ENCODE results near the gene RMDN2. TPM values are rescaled to one million over a fixed set of nuclear protein-coding genes. Genes with fewer than 3 reads are reported as not detected.

The RMDN2 gene
- total and polyA plus RNA-seq, 10 of the 15 experiments (the other 5 are each of a cell fraction or from before 2014, with no cell fraction given), result 2.6 to 12.4 (median 9.2) TPM

DNA sequence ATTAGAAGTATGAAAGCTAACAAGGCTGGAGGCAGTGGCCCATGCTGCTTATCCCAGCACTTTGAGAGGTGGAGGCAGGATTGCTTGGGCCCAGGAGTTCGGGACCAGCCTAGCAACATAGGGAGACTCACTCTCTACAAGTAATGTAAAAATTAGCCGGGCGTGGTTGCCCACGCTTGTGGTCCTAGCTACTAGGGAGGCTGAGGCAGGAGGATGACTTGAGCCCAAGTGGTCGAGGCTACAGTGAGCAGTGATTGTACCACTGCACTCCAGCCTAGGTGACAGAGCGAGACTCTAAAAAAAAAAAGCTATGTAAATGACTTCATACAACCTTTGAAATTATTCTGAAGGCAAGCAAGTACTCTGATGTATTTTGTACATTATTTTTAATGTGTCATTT is 1.5 kb downstream of the RMDN2 start:
- ATAC-seq (no peak), FAIRE-seq (no peak), DNase-seq (ENCODE audit: low read depth, low spot score) (no peak)
- ChIA-PET CTCF (interaction anchor here (0.9 to 1.9 kb wide), 2 partner anchors 36 to 49 kb away, joined by 4 read pairs; no protein-coding TSS in a partner anchor), SMC1A (ENCODE audit: uncharacterized antibody, unreplicated experiment) (interaction anchor here (1.0 to 1.6 kb wide), 2 partner anchors 37 to 53 kb away, joined by 3 to 4 read pairs; no protein-coding TSS in a partner anchor), POLR2A (no interaction called here), RAD21 (ENCODE audit: unreplicated experiment) (interaction anchor here (0.7 to 1.2 kb wide), 3 partner anchors 31 to 348 kb away, joined by 3 to 4 read pairs (median 3); no protein-coding TSS in a partner anchor)
- Histone ChIP-seq H3K9ac (ENCODE audit: control insufficient read depth, insufficient read depth, low read length) (no peak overlapping the region), H3K79me2 (ENCODE audit: control insufficient read depth, insufficient read depth, low read length) (no peaks in the 10 kb centered on the region), H3K36me3 (ENCODE audit: control insufficient read depth in 2 of 2, insufficient read depth in 2 of 2, low read length in 1 of 2) (no peaks in the 10 kb centered on the region), H4K20me1 (ENCODE audit: control insufficient read depth, insufficient read depth) (no peaks in the 10 kb centered on the region), H3K27me3 (replicated peaks in 1 of 2; ENCODE audit: control insufficient read depth in 2 of 2, insufficient read depth in 2 of 2, low read length in 1 of 2) (no peaks in the 10 kb centered on the region), H3K9me3 (replicated peaks; ENCODE audit: control insufficient read depth, insufficient read depth, low read length) (no peaks in the 10 kb centered on the region), H2AFZ (ENCODE audit: control insufficient read depth, low read depth, low read length) (no peak overlapping the region), H3K27ac (ENCODE audit: control insufficient read depth, insufficient read depth) (no peak overlapping the region), H3K4me3 (no peak overlapping the region), H3K4me2 (ENCODE audit: control insufficient read depth, insufficient read depth) (peak overlapping the region; percentile 25), H3K4me1 (ENCODE audit: control insufficient read depth, insufficient read depth, low read length) (peaks cover 7% of the 10 kb centered on the region)
- in situ Hi-C loops (cut with MboI) (no loop called here), intact Hi-C loops (cut with micrococcal nuclease; ENCODE audit: unreplicated experiment) (loop anchor here (5.0 kb wide), 1 partner anchor 111 kb away; no protein-coding TSS in a partner anchor)
- no TSS peak for BruUV-seq (replicated peaks)
- 95% methylated on average over 6 of the region's 6 CpGs for WGBS (ENCODE audit: insufficient coverage, insufficient replicate concordance, low lambda C conversion rate, missing lambda C conversion rate)
- TF ChIP-seq NBN (IDR thresholded peaks at IDR 0.05) (no peak), CREM (IDR thresholded peaks at IDR 0.05; ENCODE audit: low read depth) (no peak), KDM1A (IDR thresholded peaks at IDR 0.05; ENCODE audit: borderline replicate concordance) (no peak), EP300 (IDR thresholded peaks at IDR 0.05; ENCODE audit: borderline replicate concordance in 1 of 2, control insufficient read depth in 1 of 2, low read depth in 2 of 2, low read length in 2 of 2) (no peak), SPI1 (IDR thresholded peaks at IDR 0.05; ENCODE audit: borderline replicate concordance, insufficient read depth, low read depth, low read length) (no peak), PML (IDR thresholded peaks at IDR 0.05; ENCODE audit: low read length) (no peak), POLR2AphosphoS2 (IDR thresholded peaks at IDR 0.05; ENCODE audit: low read depth, low read length) (no peak), SMAD5 (IDR thresholded peaks at IDR 0.05; ENCODE audit: low read depth) (no peak), SUPT20H (IDR thresholded peaks at IDR 0.05; ENCODE audit: borderline replicate concordance, control insufficient read depth, low read depth, low read length) (no peak), SRF (IDR thresholded peaks at IDR 0.05; ENCODE audit: low read depth in 2 of 2, low read length in 2 of 2) (no peak), BHLHE40 (IDR thresholded peaks at IDR 0.05; ENCODE audit: borderline replicate concordance in 1 of 2, low read depth in 2 of 2, low read length in 1 of 2) (no peak), POLR2AphosphoS5 (IDR thresholded peaks at IDR 0.05; ENCODE audit: low read length) (no peak)
